Activated CD4-positive, alpha-beta T cell treated with anti-CD3 and anti-CD28 coated beads, Interleukin-10, Interleukin-2, amounts not matched to agents 100 ng/mL and 50 ng/mL, durations not matched to agents 16 hours and 8 hours (primary cell): Measurements from ENCODE around the gene AMPH.

Experiments used
- DNase-seq: peaks from one replicate; pipeline ENCODE4 v3.0.0-alpha.2; 2020

Gene AMPH

DNA sequence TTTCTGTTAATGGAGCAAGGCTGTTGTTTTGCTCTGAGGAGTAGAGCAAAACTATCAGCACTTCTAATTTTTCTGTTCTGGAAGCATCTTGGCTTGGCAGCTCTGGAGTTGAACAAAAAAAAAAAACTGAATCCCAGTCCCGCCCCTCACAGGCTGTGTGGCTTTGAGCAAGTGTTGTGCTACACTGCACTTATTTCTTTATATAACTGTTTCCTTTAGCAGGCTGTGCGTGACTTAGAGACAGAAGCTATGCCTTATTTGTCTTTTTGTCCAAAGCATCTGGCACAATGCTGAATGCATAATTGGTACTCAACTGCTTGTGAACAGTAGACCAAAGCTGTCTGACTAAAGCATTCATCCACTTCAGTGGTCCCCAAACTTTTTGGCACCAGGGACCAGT is 96.1 kb downstream of the AMPH start:
- DNase-seq, result no peak

DNA sequence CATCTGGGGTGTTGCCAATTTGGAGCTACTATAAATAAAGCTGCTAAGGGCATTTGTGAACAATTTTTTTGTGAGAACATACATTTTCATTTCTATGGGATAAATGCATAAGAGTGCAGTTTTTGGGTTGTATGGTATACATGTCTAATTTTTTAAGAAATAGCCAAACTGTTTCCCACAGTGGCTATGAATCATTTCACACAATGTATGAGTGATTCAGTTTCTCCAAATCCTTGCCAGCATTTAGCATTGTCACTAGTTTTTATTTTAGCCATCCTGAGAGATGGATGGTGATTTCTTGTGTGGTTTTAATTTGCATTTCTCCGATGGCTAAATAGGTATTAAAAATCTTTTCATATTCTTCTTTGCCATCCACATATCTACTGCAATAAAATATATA is 105.3 kb downstream of the AMPH start:
- no peak for DNase-seq

DNA sequence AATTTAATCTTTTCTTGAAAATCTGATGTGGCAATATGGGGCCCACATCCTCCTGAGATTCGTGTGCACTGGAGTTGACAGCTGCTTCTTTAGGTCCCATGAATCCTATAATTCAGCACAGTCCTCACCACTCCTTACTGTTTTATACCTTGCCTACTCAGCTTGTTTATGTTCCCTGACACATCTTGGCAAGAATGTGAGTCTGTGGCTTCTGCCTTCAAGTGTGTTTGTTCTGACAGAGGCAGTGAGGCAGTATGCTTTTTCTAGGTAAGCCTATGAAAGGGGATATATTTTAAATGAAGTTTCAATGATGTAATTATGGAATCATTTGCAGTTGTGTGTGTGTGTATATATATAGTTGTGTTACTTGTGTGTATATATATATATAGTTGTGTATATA is 106.4 kb downstream of the AMPH start:
- no peak for DNase-seq

DNA sequence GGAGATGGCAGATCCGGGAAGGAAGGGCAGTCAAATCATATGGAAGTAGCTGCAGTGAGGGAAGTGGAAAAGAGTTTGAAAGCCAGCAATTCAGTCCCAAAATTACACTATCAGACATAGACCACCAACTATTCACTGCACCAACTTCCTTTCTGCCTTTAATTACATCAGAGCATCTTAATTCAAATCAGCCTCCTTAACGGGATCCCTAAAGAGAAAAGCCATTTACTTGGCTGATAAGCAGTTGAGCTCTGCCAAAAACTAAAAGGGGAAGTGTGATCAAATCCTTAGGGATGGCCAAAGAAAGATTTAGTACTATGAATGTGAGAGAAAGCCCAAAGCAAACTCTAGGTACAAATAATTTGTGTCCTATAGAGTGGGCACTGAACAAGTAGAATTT is 110.4 kb downstream of the AMPH start:
- DNase-seq, result no peak

DNA sequence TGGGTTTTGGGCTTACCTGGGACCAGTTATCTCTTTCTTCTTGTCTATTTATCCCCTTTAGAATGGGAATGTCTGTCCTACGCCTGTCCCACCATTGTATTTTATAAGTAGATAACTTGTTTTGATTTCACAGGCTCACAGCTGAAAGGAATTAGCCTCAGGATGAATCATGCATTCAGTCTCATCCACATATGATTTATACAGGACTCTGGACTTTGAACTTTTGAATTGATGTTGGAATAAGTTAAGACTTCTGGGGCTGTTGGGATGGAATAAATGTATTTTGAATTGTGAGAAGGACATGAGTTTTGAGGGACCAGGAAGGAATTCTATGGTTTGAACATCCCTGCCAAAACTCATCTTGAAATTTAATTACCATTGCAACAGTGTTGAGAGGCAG is 112.6 kb downstream of the AMPH start:
- DNase-seq, result no peak

DNA sequence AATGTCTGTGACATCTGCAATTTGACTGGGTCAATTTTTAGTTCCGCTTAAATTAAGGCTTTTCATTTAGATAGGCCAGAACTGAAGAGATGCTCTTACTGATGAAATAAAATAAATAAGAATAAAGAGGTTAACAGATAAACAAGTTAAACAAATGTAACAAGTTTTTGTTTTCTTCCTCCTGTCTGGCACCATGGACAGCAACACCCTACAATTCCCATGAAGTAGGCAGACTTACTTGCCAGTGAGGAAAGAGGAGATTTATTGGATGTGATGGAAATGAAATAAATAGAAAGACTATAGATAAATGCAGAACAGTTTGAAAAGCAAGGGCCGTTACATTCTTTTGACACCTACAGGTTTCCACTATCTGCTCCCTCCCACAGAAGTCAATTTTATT is 118.5 kb downstream of the AMPH start:
- DNase-seq, result no peak

DNA sequence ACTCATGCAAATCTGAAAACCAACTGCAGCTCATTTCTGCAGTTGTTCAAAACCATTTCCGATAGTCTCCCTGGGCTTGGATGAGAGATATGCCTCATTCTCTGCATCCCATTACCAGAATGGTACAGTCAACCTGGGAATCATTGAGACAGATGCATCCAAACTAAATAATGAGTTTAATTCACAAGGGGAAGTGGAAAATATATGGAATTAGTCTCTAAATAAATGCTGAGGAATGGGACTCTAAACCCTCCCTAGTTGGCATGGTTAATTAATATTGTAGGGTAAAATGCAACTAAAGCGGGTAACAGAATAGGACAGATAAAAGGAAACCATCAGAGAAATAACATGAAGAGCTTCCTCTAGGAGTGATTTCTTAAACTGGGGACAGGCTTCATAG is 118.9 kb downstream of the AMPH start:
- no peak for DNase-seq

DNA sequence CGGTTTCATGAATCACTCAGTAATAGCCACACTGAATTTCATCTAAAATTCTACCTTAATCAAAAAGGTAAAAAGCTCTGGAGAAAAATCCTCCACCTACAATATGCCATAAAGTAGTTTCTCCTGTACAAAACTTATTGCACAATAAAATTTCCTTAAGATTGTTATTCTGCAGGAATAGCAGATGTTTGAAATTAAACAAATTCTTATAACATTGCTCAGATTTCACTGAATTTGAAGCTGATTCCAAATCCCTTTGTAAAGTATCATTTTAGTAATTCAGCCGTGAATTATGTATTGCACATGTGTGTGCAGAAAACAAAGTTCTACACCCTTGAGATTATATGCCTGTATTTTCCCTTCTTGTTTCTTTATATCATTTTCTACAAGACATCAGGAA is 123.8 kb downstream of the AMPH start:
- DNase-seq, result no peak

DNA sequence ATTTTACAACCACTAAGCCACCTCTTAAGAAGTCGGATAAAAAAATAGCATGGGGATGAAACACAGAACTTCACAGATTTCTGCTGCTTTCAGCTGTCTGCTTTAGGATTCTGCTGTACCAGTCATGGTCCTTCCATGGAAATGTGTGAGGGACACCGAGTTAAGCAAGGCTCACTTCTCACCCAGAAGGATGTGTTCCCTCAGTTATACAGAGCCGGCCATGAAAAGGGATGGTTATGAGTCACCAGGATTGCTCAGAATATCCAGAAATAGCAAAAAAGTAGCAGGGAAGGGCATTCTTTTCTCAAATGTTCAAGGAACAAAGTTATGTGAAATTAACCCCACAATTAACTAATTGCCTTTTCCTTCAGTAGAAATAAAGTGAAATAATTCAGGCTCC is 124.4 kb downstream of the AMPH start:
- no peak for DNase-seq

DNA sequence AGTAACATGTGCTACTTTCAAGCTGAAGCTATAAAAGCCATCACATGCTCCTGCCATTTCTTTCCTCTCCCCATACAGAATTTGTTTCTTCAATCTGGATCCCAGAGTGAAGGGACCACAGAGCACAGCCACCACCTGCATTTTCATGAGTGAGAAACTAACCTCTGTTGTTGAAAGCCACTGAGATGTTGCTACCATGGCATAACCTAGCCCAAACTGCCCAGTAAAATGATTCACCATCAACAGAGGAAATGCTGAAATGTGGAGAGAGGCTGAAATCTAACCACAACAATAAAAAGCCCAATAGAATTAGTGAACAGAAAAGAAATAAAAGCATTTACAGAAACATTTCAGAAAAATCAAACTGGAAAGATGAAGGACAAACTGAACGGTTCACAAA is 125.2 kb downstream of the AMPH start:
- DNase-seq, result no peak

DNA sequence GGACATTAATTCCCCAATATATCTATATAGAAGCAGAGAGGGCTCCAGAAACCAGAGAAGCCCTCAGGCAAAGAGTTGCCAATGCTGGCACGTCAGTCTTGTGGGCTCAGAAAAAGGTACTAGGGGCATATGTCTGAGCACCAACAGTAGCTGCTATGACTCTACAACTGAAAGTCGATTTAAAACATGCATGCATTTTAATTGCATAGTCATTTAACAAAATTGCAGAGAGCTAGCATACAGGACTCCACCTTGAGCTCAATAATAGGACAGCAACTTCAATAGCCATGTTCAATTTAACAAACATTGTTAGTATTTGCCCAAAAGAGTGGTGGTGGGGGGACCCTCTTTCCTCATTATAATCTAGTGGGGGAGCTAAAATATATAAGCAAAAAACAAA is 126.5 kb downstream of the AMPH start:
- DNase-seq, result no peak

DNA sequence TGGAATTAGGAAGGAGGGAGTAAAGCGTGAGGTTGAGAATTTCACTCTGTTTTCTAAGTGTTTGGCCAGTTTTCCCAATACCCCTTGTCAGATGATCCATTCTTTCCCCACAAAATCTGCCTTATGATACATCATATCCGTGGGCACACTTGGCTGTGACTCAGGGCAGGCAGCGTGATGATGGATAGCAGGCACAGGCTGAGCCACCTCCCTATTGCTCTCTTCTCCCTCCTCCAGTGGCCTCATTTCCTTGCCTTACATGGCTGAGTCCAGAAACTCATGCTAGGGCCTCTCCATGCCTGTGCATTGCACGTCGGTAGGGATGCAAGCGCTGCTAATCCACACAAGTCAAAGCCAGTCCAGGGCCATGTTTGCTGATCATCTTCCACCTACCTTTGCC is 128.3 kb downstream of the AMPH start:
- DNase-seq, result no peak

DNA sequence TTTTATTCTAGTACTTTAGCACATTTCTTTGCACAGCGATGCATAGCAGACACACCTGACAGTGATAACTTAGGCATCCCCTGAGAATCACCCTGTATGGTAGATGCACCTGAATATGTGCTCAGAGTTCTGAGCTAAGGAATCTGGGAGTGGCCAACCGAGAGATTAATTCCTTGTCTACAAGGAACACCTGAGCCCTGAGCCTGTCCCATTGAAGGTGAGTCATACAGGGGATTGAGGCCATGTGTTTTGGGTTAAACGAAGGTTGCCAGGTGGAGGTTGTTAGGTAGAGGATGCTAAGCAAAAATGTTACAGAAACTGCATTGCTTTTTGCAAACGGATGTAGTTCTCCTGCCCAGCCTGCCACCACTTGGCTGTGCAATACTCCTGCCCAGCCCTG is 128.9 kb downstream of the AMPH start:
- DNase-seq, result no peak

DNA sequence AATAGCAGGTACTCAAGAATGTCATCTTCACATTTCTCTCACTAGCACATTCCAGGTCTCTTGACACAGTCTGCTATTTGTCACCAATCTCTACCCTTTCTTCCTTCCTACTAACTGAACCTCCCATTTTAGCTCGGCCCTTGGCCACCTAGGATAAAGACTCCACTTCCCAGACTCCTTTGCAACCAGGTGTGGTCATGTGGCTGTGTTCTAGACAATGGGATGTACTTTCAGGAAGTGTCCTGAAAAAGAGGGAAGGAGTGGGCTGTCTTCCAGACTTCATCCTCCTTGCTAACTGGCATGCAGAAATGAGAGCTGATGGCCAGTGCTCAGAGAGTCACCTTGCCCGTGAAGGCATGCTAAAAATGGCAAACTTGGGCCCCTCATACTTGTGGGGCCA is 139.2 kb downstream of the AMPH start:
- DNase-seq, result no peak

DNA sequence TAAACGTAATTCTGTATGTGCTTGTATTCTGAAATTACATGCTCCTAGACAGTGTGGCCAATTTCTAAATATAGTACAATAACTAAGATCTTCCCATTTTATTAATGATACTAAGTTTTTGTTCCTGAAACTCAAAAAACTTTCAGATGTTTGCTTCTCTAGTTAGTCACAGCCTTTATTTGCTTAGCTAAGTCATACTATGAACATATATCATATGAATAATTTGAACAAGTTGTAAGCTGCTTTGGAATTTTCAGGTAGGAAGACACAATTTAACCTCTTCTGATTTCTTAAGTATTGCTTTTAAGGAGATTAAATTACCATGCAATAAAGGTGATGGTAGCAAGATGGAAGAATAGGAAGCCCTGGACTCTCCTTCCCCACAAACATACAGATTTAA is 148.7 kb downstream of the AMPH start:
- no peak for DNase-seq

DNA sequence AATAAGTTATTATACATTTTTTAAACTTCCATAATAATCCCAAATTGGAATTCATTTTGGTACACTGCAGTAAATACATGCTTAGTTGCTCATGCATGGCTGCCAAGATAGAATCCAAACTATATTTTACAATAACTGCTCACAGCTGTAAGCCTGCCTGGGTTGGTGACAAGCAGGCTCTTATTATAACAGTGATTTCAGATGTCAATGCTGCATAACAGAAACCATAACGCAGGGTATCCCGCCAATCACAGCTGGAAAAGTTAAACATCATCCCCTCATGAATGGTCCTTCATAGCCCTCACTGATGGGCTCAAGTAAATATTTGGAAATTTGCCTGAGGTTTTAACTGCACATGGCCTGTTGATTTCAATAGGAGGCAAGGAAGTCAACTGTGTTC is 149.8 kb downstream of the AMPH start:
- no peak for DNase-seq

DNA sequence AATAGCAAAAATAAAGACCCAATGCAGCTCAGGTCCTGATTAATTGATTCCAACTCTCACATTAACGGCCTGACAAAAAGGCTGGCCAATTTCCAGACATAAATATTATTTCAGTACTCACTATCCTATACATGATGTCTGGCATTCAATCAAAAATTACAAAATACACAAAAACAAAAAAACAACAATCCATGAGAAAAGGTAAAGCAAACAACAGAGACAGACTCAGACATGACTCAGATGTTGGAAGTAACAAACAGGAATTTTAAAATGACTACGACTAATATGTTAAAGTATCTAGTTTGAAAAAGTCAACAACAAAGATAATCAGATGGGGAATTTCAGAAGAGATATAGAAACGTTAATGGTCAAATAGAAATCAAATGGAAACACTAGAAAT is 152.8 kb downstream of the AMPH start:
- no peak for DNase-seq

DNA sequence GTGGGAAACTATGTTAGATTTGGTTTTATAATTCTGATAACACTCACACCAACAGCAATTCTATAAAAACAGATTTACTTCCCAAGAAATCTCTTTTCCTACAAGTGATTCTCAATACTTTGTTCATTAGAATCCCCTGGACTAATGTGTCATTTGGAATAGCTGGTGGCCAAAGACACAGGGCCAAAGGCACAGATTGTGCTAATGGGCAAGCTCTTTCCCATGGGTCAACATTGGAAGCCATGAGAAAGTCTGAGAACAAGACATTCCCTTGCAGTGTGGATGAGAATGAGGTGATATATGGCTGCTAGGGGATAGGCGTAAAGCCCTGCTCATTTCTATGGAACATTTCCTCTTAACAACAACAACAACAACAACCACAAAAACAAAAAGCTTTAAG is 153.8 kb downstream of the AMPH start:
- DNase-seq, result no peak

DNA sequence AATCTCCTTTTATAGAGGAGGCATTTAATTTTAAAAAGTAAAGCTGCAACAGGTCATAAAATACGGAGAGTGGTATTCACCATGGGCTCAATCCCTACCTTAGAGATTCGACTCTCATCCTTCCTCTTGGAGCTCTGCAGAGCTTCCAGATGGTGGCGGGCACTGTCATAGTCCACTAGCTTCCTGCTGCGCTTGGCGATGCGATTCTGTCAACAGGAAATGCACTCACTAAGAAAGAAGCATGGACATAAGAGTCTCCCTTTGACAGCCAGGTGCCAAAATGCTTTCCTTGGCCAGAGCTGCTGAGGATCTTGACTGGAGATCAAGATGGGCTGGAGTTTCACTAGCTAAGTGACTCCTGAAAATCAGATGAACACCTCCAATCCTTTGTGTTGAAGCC is 154.4 kb downstream of the AMPH start:
- no peak for DNase-seq

DNA sequence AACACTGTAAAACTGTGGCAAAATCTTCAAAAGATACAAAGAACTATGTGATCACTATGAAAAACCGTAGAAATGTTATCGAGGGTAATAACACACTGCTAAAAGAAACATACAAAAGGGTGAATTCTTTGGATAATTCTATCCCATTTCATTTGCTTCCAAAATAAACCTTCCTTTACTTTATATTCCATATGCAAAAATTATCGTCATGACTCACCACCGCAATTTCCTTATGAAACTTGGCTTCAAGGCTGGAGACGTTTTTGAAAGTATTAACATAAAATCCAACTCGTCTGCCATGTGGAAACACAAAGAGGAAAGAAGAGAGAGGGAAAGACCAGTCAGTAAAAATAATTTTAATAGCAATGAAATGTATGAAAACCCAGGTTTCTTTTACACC is 165.2 kb downstream of the AMPH start:
- no peak for DNase-seq

DNA sequence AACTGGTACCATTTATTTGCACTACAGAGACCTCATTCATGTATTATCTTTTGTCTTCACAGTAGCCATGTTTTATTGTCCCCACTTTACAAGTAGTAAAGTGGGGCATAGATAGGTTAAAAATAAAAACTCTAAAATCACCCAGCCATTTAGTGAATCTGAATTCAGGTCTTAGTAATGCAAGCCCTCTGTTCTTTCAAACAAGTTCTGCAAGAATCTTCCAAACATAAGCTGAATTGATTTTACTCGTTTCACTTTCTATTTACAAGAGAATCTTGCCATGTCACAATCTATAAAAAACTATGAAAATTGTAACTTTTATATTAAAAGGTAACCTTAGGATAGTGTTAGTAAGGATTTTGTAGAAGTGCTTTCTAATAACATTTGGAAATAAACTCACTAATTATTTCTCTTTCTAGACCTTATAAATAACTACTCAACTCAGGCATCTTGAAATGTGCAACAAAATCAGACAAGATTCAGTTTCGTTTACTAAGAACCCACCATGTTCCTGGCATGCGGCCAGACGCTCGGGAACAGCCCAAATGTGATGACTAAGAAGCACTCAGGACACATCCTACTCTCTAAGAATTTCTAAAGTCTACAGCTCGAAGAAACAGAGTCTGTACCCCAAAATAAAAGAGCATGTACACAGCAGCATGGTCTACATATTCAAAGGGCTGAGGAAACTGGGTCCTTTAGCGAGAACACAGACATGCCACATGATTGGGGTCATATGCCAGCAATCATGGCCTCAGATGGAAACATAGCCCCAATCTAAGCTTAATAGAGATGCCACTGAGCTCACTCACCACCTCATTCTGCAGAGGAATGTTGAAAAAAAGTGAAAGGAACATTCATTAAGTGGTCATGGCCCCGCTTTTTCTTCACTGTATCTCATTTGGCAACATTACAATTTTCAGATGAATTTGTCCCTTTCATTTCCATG is 167.6 kb downstream of the AMPH start:
- DNase-seq, result peak; percentile 79

DNA sequence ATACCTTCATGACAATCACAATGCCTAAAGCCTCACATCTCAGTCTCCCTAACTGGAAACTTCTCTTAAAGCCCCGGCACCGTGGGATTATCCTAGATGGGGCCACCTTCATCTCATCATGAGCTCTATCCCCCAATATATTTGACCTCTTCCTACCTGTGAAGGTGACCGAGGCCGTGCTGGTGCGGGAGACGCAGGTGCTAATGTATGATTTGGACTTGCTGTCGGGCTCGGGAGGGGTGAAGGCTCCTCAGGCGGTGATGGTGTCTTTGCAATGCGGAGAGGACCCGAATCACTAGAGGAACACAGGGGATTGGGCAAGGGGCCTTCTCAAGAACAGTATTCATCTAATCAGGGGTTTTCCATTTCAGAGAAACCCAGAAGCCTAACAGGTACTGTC is 168.4 kb downstream of the AMPH start:
- DNase-seq, result no peak

DNA sequence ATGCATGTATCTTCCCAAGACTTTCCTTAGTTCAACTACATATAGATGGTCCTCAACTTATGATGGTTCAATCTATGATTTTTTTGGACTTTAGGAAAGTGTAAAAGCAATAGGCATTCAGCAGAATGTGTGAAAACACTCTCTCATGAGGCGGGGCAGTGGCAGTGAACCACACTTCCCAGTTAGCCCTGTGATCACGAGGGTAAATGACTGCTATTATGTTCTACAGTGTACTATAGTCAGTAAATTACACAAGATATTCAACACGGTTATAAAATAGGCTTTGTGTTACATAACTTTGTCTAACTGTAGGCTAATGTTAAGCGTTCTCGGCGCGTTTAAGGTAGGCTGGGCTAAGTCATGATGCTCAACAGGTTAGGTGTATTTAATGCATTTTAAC is 169.3 kb downstream of the AMPH start:
- no peak for DNase-seq

DNA sequence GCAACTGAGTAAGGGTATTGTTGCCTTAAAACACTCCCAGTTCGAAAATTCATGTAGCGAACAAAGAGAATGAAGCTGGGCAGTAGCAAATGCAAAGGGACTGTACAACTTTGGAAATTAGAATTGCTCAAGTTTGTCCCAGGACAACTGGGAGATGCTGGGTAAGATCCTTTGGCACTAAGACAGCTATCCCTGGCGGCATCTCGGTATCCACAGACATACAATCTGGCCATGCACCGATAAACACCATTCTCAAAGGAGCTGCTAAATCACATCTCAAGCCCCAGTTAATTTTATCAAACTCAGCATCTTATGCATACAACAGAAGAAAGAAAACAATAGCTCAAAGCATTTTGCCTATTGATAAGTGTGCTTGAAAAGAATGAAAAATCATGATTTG is 177.3 kb downstream of the AMPH start:
- DNase-seq, result no peak

DNA sequence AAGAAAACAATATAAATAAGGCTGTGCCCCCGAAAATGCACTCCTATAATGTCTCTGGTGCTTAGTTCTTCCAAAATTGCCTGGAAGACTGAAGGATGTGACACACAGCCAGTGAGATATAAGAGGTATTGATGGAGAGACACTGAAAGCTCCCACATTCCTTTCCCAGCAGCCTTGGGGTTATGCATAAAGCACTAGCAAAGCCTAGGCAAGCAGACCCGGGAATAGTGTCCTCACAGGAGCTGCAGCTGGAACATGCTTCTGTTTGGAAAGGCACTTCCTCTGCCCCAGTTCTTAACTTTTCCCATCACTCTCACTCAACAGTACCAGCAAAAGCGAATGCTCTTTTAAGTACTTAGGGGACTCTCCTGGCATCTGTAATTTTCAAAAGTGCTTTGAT is 178.0 kb downstream of the AMPH start:
- no peak for DNase-seq
